ENCODE results near the gene GNS. TPM values are rescaled to one million over a fixed set of nuclear protein-coding genes. Genes with fewer than 3 reads are reported as not detected.
A peak's percentile ranks its signal among the peaks of the same experiment; 100 is the strongest.

Gene GNS
- total and polyA plus RNA-seq, 10 of the 15 experiments (the other 5 are each of a cell fraction or from before 2014, with no cell fraction given), result 4.1 to 33.8 (median 19.1) TPM

GRCh38 chr12:64714551-64714968, 44.6 kb downstream of the GNS start (continued):
- TF ChIP-seq PKNOX1 (IDR thresholded peaks at IDR 0.05), result peak; percentile 59; the same call in 1 of the 2 replicates
- no peak for TF ChIP-seq NR2C1 (IDR thresholded peaks at IDR 0.05)
- TF ChIP-seq RCOR1 (conservative IDR thresholded peaks at IDR 0.05; ENCODE audit: low read depth, low read length), result no peak
- no peak for TF ChIP-seq JUND (IDR thresholded peaks at IDR 0.05; ENCODE audit: low read depth, low read length)
- TF ChIP-seq RFX5 (IDR thresholded peaks at IDR 0.05; ENCODE audit: low read depth, low read length), result no peak
- TF ChIP-seq MTA3 (IDR thresholded peaks at IDR 0.05; ENCODE audit: borderline replicate concordance, low read length), result no peak
- peak; percentile 61 for TF ChIP-seq JUNB (IDR thresholded peaks at IDR 0.05)
- no peak for TF ChIP-seq YY1 (IDR thresholded peaks at IDR 0.05; ENCODE audit: low read depth, low read length)
- TF ChIP-seq MLLT1 (IDR thresholded peaks at IDR 0.05), result no peak
- no peak for TF ChIP-seq GABPA (IDR thresholded peaks at IDR 0.05; ENCODE audit: low read depth)
- no peak for TF ChIP-seq NFYB (IDR thresholded peaks at IDR 0.05; ENCODE audit: insufficient read depth, low read depth, low read length)
- TF ChIP-seq BMI1 (IDR thresholded peaks at IDR 0.05; ENCODE audit: borderline replicate concordance), result no peak

GRCh38 chr12:64713376-64713775, 45.8 kb downstream of the GNS start:
- in situ Hi-C loops (cut with MboI), result no loop called here

More at GRCh38 chr12:64713376-64713775, 45.8 kb downstream of the GNS start:
- Histone ChIP-seq H3K9me3 (replicated peaks; ENCODE audit: control insufficient read depth, insufficient read depth, low read length) (no peaks in the 10 kb centered on the region), H3K4me2 (ENCODE audit: control insufficient read depth, insufficient read depth) (no peak overlapping the region), H4K20me1 (ENCODE audit: control insufficient read depth, insufficient read depth) (no peaks in the 10 kb centered on the region), H3K4me3 (no peak overlapping the region), H3K79me2 (ENCODE audit: control insufficient read depth, insufficient read depth, low read length) (no peaks in the 10 kb centered on the region), H3K9ac (ENCODE audit: control insufficient read depth, insufficient read depth, low read length) (no peak overlapping the region), H3K27me3 (replicated peaks in 1 of 2; ENCODE audit: control insufficient read depth in 2 of 2, insufficient read depth in 2 of 2, low read length in 1 of 2) (no peaks in the 10 kb centered on the region), H3K4me1 (ENCODE audit: control insufficient read depth, insufficient read depth, low read length) (peaks cover 4% of the 10 kb centered on the region), H3K36me3 (ENCODE audit: control insufficient read depth in 2 of 2, insufficient read depth in 2 of 2, low read length in 1 of 2) (peaks cover 0 to 6% of the 10 kb centered on the region in 2 experiments; a peak in 2 of 4 replicates), H2AFZ (ENCODE audit: control insufficient read depth, low read depth, low read length) (no peak overlapping the region), H3K27ac (ENCODE audit: control insufficient read depth, insufficient read depth) (no peak overlapping the region)
- ChIA-PET POLR2A (no interaction called here), CTCF (interaction anchor here (0.6 to 2.3 kb wide), 4 partner anchors 10 to 164 kb away, joined by 3 to 9 read pairs (median 7); no protein-coding TSS in a partner anchor), SMC1A (ENCODE audit: uncharacterized antibody, unreplicated experiment) (no interaction called here), RAD21 (ENCODE audit: unreplicated experiment) (no interaction called here)
- FAIRE-seq, result no peak
- TF ChIP-seq TCF3 (IDR thresholded peaks at IDR 0.05; ENCODE audit: borderline replicate concordance, insufficient read depth, low read depth, low read length) (no peak), ATF7 (IDR thresholded peaks at IDR 0.05; ENCODE audit: low read depth) (no peak), PBX3 (IDR thresholded peaks at IDR 0.05; ENCODE audit: insufficient replicate concordance, low read depth, low read length) (no peak), YBX1 (IDR thresholded peaks at IDR 0.05) (no peak), TCF12 (IDR thresholded peaks at IDR 0.05; ENCODE audit: low read depth, low read length) (no peak), MYC (IDR thresholded peaks at IDR 0.05; ENCODE audit: insufficient read depth, insufficient read length, insufficient replicate concordance, low read length, severe bottlenecking) (no peak), CBFB (IDR thresholded peaks at IDR 0.05; ENCODE audit: low read depth) (no peak), SREBF2 (IDR thresholded peaks at IDR 0.05; ENCODE audit: low read length) (no peak), RBBP5 (conservative IDR thresholded peaks at IDR 0.05) (no peak), SUZ12 (IDR thresholded peaks at IDR 0.05; ENCODE audit: unreplicated experiment) (no peak)
- no TSS peak for BruUV-seq (replicated peaks)
- intact Hi-C loops (cut with micrococcal nuclease; ENCODE audit: unreplicated experiment), result no loop called here
- no peak for DNase-seq (ENCODE audit: low read depth, low spot score)
- no peak for ATAC-seq

Measured in GM12878 (cell line).